SK-N-SH treated with all-trans-retinoic acid at 6 μM for 48 hours (cell line): ENCODE measurements around the gene DGAT2.

ENCODE experiments used
- ATAC-seq: fragments of 200-7000 bp; cut with Tn5 transposase; 3 replicates; pipeline ENCODE4 v1.9.1; 2020; ENCODE audit warnings: mild to moderate bottlenecking, moderate library complexity
- ARNTL ChIP-seq: fragments of 450-650 bp; formaldehyde crosslinking; IDR thresholded peaks from 2 replicates; pipeline ENCODE4 v1.5.0; 2020; ENCODE audit warnings: low read depth, mild to moderate bottlenecking, moderate library complexity, borderline replicate concordance
- BACH2 ChIP-seq: fragments of 250-450 bp; sonication (Bioruptor Pico); IDR thresholded peaks from 2 replicates; pipeline ENCODE4 v1.9.0; 2021; ENCODE audit warnings: mild to moderate bottlenecking, borderline replicate concordance
- CSDC2 ChIP-seq: fragments of 250-450 bp; sonication (Bioruptor Pico); IDR thresholded peaks from 2 replicates; pipeline ENCODE4 v1.5.0; 2020; ENCODE audit warnings: mild to moderate bottlenecking, moderate library complexity
- ESRRG ChIP-seq: fragments of 250-450 bp; sonication (Bioruptor Pico); IDR thresholded peaks from 2 replicates; pipeline ENCODE4 v1.6.1; 2021; ENCODE audit warnings: mild to moderate bottlenecking
- GLIS3 ChIP-seq: fragments of 250-450 bp; sonication (Bioruptor Pico); IDR thresholded peaks from 2 replicates; pipeline ENCODE4 v1.5.0; 2020; ENCODE audit warnings: mild to moderate bottlenecking, moderate library complexity
- ISL1 ChIP-seq: fragments of 250-450 bp; sonication (Bioruptor Pico); IDR thresholded peaks from 2 replicates; pipeline ENCODE4 v2.1.2; 2022; ENCODE audit warnings: mild to moderate bottlenecking, moderate library complexity
- OSR1 ChIP-seq: fragments of 250-450 bp; sonication (Bioruptor Pico); IDR thresholded peaks from 2 replicates; pipeline ENCODE4 v1.8.0; 2022; ENCODE audit warnings: moderate library complexity, mild to moderate bottlenecking, inconsistent platforms
- PPARA ChIP-seq: fragments of 250-450 bp; sonication (Bioruptor Pico); IDR thresholded peaks from 2 replicates; pipeline ENCODE4 v1.5.0; 2020; ENCODE audit warnings: mild to moderate bottlenecking, borderline replicate concordance
- RARB ChIP-seq: fragments of 250-450 bp; sonication (Bioruptor Pico); IDR thresholded peaks from 2 replicates; pipeline ENCODE4 v1.8.0; 2021; ENCODE audit warnings: mild to moderate bottlenecking, moderate library complexity
- TCF4 ChIP-seq: fragments of 250-450 bp; sonication (Bioruptor Pico); IDR thresholded peaks from 2 replicates; pipeline ENCODE4 v1.8.0; 2021; ENCODE audit warnings: mild to moderate bottlenecking, moderate library complexity, borderline replicate concordance
- TOX ChIP-seq: fragments of 250-450 bp; sonication (Bioruptor Pico); IDR thresholded peaks from 2 replicates; pipeline ENCODE4 v1.8.0; 2021; ENCODE audit warnings: mild to moderate bottlenecking, moderate library complexity, borderline replicate concordance
- ZC3H10 ChIP-seq: fragments of 250-450 bp; sonication (Bioruptor Pico); IDR thresholded peaks from 2 replicates; pipeline ENCODE4 v1.5.1; 2021; ENCODE audit warnings: mild to moderate bottlenecking, moderate library complexity
- ZFP3 ChIP-seq: fragments of 250-450 bp; sonication (Bioruptor Pico); IDR thresholded peaks from 2 replicates; pipeline ENCODE4 v1.5.0; 2020; ENCODE audit warnings: mild to moderate bottlenecking, moderate library complexity
- ZFP30 ChIP-seq: fragments of 450-650 bp; formaldehyde crosslinking; IDR thresholded peaks from 2 replicates; pipeline ENCODE4 v1.5.0; 2022; ENCODE audit warnings: mild to moderate bottlenecking, moderate library complexity
- ZNF565 ChIP-seq: fragments of 450-650 bp; formaldehyde crosslinking; conservative IDR thresholded peaks from 2 replicates; pipeline ENCODE4 v1.5.0; 2020; ENCODE audit warnings: low read depth, mild to moderate bottlenecking, moderate library complexity
- ZNF70 ChIP-seq: fragments of 450-650 bp; formaldehyde crosslinking; IDR thresholded peaks from 2 replicates; pipeline ENCODE4 v1.5.0; 2020; ENCODE audit warnings: mild to moderate bottlenecking, moderate library complexity
- ZNF8 ChIP-seq: fragments of 450-650 bp; formaldehyde crosslinking; IDR thresholded peaks from 2 replicates; pipeline ENCODE4 v1.5.0; 2020; ENCODE audit warnings: mild to moderate bottlenecking, moderate library complexity
- TF ChIP-seq, protein P1 (sequence below): fragments of 250-450 bp; sonication (Bioruptor Pico); IDR thresholded peaks from 2 replicates; pipeline ENCODE4 v1.5.1; 2021; ENCODE audit warnings: mild to moderate bottlenecking, moderate library complexity
- TF ChIP-seq, protein P2 (sequence below): fragments of 250-450 bp; sonication (Bioruptor Pico); IDR thresholded peaks from 2 replicates; pipeline ENCODE4 v1.5.0; 2020; ENCODE audit warnings: mild to moderate bottlenecking, moderate library complexity
- TF ChIP-seq, protein P3 (sequence below): fragments of 250-450 bp; sonication (Bioruptor Pico); IDR thresholded peaks from 2 replicates; pipeline ENCODE4 v1.8.0; 2020; ENCODE audit warnings: mild to moderate bottlenecking, moderate library complexity, borderline replicate concordance
- TF ChIP-seq, protein P4 (sequence below): fragments of 250-450 bp; sonication (Bioruptor Pico); IDR thresholded peaks from 2 replicates; pipeline ENCODE4 v1.5.1; 2020; ENCODE audit warnings: low read depth, mild to moderate bottlenecking, moderate library complexity

DGAT2 gene, protein sequence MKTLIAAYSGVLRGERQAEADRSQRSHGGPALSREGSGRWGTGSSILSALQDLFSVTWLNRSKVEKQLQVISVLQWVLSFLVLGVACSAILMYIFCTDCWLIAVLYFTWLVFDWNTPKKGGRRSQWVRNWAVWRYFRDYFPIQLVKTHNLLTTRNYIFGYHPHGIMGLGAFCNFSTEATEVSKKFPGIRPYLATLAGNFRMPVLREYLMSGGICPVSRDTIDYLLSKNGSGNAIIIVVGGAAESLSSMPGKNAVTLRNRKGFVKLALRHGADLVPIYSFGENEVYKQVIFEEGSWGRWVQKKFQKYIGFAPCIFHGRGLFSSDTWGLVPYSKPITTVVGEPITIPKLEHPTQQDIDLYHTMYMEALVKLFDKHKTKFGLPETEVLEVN

DNA sequence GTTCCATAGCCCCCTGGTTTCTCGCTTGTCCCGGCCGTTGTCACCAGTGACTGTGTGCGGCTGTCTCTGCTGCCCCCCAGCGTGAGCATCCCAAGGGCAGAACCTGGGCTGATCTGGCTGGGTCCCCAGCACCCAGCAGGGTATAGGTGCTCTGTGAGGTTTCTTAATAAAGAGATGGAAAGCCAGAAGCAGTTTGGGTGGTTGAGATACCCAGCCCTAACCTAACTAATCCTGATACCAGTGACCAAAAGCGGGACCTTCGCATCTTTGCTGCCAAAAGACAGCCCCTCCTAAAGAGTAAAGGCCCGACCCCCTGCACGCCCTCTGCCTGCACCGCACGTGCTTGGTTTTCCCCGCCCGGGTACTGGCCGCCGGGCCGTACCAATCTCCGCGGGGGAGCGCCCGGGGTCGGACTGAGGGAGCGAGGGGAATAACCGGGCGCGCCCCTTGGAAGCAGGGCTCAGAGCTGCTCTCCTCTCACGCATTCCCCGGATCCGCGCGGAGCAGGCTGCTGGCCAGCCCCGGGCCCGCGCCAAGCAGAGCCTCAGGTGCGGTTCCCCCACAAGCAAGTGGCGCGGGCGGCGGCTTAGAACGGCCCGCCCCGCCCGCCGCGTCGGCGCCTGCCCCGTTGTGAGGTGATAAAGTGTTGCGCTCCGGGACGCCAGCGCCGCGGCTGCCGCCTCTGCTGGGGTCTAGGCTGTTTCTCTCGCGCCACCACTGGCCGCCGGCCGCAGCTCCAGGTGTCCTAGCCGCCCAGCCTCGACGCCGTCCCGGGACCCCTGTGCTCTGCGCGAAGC lies at the start of gene DGAT2:
DGAT2 (plus strand) TSS at position 667 of the 797 bp plus-strand sequence. CDS start 214 bp downstream, outside the sequence.
- peak; percentile 90 for ATAC-seq
- TF ChIP-seq ESRRG (CRISPR knock-in tag) (no peak), ZC3H10 (no peak)
- TF ChIP-seq, protein P1, sequence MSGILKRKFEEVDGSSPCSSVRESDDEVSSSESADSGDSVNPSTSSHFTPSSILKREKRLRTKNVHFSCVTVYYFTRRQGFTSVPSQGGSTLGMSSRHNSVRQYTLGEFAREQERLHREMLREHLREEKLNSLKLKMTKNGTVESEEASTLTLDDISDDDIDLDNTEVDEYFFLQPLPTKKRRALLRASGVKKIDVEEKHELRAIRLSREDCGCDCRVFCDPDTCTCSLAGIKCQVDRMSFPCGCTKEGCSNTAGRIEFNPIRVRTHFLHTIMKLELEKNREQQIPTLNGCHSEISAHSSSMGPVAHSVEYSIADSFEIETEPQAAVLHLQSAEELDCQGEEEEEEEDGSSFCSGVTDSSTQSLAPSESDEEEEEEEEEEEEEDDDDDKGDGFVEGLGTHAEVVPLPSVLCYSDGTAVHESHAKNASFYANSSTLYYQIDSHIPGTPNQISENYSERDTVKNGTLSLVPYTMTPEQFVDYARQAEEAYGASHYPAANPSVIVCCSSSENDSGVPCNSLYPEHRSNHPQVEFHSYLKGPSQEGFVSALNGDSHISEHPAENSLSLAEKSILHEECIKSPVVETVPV (CRISPR knock-in tag): no peak
- TF ChIP-seq, protein P2, sequence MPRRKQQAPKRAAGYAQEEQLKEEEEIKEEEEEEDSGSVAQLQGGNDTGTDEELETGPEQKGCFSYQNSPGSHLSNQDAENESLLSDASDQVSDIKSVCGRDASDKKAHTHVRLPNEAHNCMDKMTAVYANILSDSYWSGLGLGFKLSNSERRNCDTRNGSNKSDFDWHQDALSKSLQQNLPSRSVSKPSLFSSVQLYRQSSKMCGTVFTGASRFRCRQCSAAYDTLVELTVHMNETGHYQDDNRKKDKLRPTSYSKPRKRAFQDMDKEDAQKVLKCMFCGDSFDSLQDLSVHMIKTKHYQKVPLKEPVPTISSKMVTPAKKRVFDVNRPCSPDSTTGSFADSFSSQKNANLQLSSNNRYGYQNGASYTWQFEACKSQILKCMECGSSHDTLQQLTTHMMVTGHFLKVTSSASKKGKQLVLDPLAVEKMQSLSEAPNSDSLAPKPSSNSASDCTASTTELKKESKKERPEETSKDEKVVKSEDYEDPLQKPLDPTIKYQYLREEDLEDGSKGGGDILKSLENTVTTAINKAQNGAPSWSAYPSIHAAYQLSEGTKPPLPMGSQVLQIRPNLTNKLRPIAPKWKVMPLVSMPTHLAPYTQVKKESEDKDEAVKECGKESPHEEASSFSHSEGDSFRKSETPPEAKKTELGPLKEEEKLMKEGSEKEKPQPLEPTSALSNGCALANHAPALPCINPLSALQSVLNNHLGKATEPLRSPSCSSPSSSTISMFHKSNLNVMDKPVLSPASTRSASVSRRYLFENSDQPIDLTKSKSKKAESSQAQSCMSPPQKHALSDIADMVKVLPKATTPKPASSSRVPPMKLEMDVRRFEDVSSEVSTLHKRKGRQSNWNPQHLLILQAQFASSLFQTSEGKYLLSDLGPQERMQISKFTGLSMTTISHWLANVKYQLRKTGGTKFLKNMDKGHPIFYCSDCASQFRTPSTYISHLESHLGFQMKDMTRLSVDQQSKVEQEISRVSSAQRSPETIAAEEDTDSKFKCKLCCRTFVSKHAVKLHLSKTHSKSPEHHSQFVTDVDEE: no peak

DNA sequence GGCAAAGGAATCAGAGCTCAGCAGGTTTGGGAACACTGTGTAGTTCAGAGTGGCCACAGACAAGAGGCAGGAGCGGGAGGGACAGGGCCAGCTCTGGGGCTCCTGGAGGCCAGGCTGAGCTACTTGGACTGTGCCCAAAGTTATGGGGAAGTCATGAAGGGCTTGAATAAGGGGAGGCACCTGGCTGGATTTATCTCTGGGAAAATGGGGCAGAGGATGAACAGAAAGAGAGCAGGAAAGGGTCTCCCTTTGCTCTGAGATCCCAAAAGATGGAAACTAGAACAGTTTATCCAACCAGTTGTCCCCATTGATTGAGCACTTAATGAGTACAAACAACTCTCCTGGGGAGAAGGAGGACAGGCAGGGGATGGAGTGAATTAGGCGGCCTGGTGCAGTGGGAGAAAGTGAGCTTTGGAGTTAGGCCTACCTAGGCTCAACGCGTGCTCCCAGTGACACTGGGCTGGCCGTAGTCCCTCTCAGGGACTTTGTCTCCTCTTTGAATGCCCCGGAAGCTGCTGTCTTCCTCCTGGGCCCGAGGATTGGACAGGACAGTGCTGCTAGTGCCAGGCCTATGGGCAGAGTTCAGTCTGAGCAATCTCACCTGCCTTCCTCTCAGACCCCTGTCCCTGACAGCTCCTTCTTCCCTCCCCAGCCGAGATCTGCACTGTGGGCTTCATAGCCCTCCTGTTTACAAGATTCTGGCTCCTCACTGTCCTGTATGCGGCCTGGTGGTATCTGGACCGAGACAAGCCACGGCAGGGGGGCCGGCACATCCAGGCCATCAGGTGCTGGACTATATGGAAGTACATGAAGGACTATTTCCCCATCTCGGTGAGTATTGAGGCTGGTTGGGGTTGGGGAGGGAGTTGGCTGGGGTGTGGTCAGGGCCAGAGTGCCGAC lies 49.0 kb upstream of the DGAT2 start:
- TF ChIP-seq, protein P3, sequence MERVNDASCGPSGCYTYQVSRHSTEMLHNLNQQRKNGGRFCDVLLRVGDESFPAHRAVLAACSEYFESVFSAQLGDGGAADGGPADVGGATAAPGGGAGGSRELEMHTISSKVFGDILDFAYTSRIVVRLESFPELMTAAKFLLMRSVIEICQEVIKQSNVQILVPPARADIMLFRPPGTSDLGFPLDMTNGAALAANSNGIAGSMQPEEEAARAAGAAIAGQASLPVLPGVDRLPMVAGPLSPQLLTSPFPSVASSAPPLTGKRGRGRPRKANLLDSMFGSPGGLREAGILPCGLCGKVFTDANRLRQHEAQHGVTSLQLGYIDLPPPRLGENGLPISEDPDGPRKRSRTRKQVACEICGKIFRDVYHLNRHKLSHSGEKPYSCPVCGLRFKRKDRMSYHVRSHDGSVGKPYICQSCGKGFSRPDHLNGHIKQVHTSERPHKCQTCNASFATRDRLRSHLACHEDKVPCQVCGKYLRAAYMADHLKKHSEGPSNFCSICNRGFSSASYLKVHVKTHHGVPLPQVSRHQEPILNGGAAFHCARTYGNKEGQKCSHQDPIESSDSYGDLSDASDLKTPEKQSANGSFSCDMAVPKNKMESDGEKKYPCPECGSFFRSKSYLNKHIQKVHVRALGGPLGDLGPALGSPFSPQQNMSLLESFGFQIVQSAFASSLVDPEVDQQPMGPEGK (CRISPR knock-in tag): no peak
- TF ChIP-seq ZFP3 (CRISPR knock-in tag) (no peak), ZNF70 (CRISPR knock-in tag) (no peak), ARNTL (no peak), ZNF8 (CRISPR knock-in tag) (no peak), CSDC2 (CRISPR knock-in tag) (no peak), PPARA (CRISPR knock-in tag) (no peak), ISL1 (no peak), GLIS3 (CRISPR knock-in tag) (no peak), ZFP30 (CRISPR knock-in tag) (no peak), OSR1 (CRISPR knock-in tag) (no peak), ESRRG (CRISPR knock-in tag) (no peak), BACH2 (no peak)
- TF ChIP-seq, protein P1 (CRISPR knock-in tag): no peak
- no peak for ATAC-seq

DNA sequence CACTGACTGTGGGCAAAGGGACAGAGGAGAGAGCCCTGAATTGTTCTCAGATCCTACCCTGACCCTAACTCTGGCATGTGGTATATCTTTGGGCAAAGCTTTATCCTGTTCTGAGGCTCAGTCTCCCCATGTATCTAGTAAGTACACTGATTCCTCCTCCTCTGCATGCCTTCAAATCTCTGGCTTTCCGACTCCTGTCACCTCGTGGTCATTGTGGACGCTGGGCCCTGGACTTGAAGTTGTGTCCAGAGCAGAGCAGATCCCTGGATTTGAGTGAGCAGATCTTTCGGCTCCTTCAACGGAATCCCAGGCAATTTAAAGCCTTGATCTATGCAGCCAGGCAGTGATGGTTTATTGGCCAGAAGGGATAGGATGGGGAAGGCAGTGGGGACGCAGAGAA lies 47.9 kb upstream of the DGAT2 start:
- ATAC-seq: no peak
- TF ChIP-seq ZNF565 (no peak), ZFP30 (CRISPR knock-in tag) (no peak), CSDC2 (CRISPR knock-in tag) (no peak), GLIS3 (CRISPR knock-in tag) (no peak), ZFP3 (CRISPR knock-in tag) (no peak), ISL1 (no peak), TCF4 (CRISPR knock-in tag) (no peak), OSR1 (CRISPR knock-in tag) (no peak), RARB (CRISPR knock-in tag) (no peak), ESRRG (CRISPR knock-in tag) (no peak), ZNF70 (CRISPR knock-in tag) (no peak), TOX (no peak), BACH2 (no peak)
- TF ChIP-seq, protein P4, sequence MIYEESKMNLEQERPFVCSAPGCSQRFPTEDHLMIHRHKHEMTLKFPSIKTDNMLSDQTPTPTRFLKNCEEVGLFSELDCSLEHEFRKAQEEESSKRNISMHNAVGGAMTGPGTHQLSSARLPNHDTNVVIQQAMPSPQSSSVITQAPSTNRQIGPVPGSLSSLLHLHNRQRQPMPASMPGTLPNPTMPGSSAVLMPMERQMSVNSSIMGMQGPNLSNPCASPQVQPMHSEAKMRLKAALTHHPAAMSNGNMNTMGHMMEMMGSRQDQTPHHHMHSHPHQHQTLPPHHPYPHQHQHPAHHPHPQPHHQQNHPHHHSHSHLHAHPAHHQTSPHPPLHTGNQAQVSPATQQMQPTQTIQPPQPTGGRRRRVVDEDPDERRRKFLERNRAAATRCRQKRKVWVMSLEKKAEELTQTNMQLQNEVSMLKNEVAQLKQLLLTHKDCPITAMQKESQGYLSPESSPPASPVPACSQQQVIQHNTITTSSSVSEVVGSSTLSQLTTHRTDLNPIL (CRISPR knock-in tag): no peak
- TF ChIP-seq, protein P2: no peak
